B cell (primary cell): Measurements from ENCODE around the gene PLEKHG4B. TPM values are rescaled to one million over a fixed set of nuclear protein-coding genes. Genes with fewer than 3 reads are reported as not detected.

Experiments used
- ATAC-seq: fragments of 200-7000 bp; cut with Tn5 transposase; one replicate; pipeline ENCODE4 v1.10.0; 2021; ENCODE audit warnings: low read depth, mild to moderate bottlenecking, moderate number of reproducible peaks, moderate library complexity
- CTCF ChIA-PET: fragments of 350-600 bp; sonication (Branson Sonifier 250); formaldehyde crosslinking; loops from one replicate; lab custom pipeline; 2021; ENCODE audit warnings: antibody characterized with exemption, inconsistent platforms; lab: Charles Lee
- POLR2A ChIA-PET: fragments of 350-600 bp; sonication (Branson Sonifier 250); formaldehyde crosslinking; loops from one replicate; lab custom pipeline; 2021; ENCODE audit warnings: antibody characterized with exemption; lab: Charles Lee
- DNase-seq: peaks from one replicate; pipeline ENCODE4 v3.0.0; 2013
- H2AFZ ChIP-seq: 2 replicates; pipeline ENCODE4 v1.6.1; 2012; ENCODE audit warnings: mild to moderate bottlenecking, low read depth, low read length; ENCODE audit not compliant: insufficient read depth, poor library complexity, severe bottlenecking
- H3K27ac ChIP-seq, 2 donors: 1 replicate in 1 of 2; 2 replicates in 1 of 2; pipeline ENCODE4 v1.5.1; 2012 to 2013; ENCODE audit warnings: low read length in 2 of 2, mild to moderate bottlenecking in 2 of 2, moderate library complexity in 1 of 2
- H3K27me3 ChIP-seq, 4 experiments: fragments of 200-600 bp in 1 of 4; sonication (generic) in 1 of 4; replicated peaks in 1 of 4; 1 replicate in 2 of 4; 2 replicates in 2 of 4; pipeline versions ENCODE4 v1.6.1 to v1.7.0; 2013 to 2016; ENCODE audit warnings: low read length in 3 of 4, mild to moderate bottlenecking in 2 of 4, mixed read lengths in 1 of 4, moderate library complexity in 1 of 4; ENCODE audit not compliant: insufficient read depth in 4 of 4, control insufficient read depth in 3 of 4; ENCODE audit errors: control extremely low read depth in 1 of 4
- H3K36me3 ChIP-seq, 2 experiments: replicated peaks in 1 of 2; 1 replicate in 1 of 2; 2 replicates in 1 of 2; pipeline versions ENCODE4 v1.6.1 to v1.7.1; 2013; ENCODE audit warnings: low read length in 1 of 2; ENCODE audit not compliant: insufficient read depth in 2 of 2, control insufficient read depth in 1 of 2; ENCODE audit errors: control extremely low read depth in 1 of 2, extremely low read depth in 1 of 2
- H3K4me1 ChIP-seq, 2 donors: fragments of 200-600 bp in 1 of 2; sonication (generic) in 1 of 2; 1 replicate in 1 of 2; 2 replicates in 1 of 2; pipeline versions ENCODE4 v1.5.1 to v1.6.1; 2013 to 2017; ENCODE audit warnings: low read length in 2 of 2; ENCODE audit not compliant: control insufficient read depth in 2 of 2, insufficient read depth in 2 of 2
- H3K4me2 ChIP-seq: replicated peaks from 2 replicates; pipeline ENCODE3; 2012; ENCODE audit warnings: mild to moderate bottlenecking, low read depth, low read length; ENCODE audit not compliant: poor library complexity, severe bottlenecking
- H3K4me3 ChIP-seq, 5 experiments: fragments of 200-600 bp in 1 of 5; sonication (generic) in 1 of 5; 1 replicate in 3 of 5; 2 replicates in 2 of 5; pipeline versions ENCODE4 v1.5.1 to v1.7.0; 2011 to 2016; ENCODE audit warnings: low read length in 4 of 5, mild to moderate bottlenecking in 4 of 5, low read depth in 2 of 5, control low read depth in 1 of 5, moderate library complexity in 1 of 5; ENCODE audit not compliant: insufficient read depth in 1 of 5; ENCODE audit errors: control extremely low read depth in 1 of 5, extremely low read depth in 1 of 5
- H3K79me2 ChIP-seq: fragments of 200-600 bp; sonication (generic); one replicate; pipeline ENCODE4 v1.6.0; 2016; ENCODE audit warnings: low read length; ENCODE audit not compliant: control insufficient read depth, insufficient read depth
- H3K9ac ChIP-seq: fragments of 200-600 bp; sonication (generic); 2 replicates; pipeline ENCODE4 v1.6.1; 2017; ENCODE audit warnings: mild to moderate bottlenecking, low read length, moderate library complexity
- H3K9me3 ChIP-seq, 3 donors: one replicate each; pipeline versions ENCODE4 v1.6.1 to v1.7.1; 2013; ENCODE audit warnings: low read length in 2 of 3; ENCODE audit not compliant: control insufficient read depth in 2 of 3, insufficient read depth in 1 of 3; ENCODE audit errors: control extremely low read depth in 1 of 3
- H4K20me1 ChIP-seq: 2 replicates; pipeline ENCODE4 v1.6.0; 2012; ENCODE audit warnings: mild to moderate bottlenecking, low read length; ENCODE audit not compliant: insufficient read depth, control insufficient read depth, poor library complexity, severe bottlenecking
- H3K27ac Mint-ChIP-seq: one replicate; pipeline ENCODE4 v1.8.0; 2021; ENCODE audit warnings: mixed read lengths
- H3K27me3 Mint-ChIP-seq: one replicate; pipeline ENCODE4 v1.8.0; 2021; ENCODE audit warnings: mixed read lengths
- H3K4me1 Mint-ChIP-seq: one replicate; pipeline ENCODE4 v1.8.0; 2021; ENCODE audit warnings: mixed read lengths
- H3K4me3 Mint-ChIP-seq: one replicate; pipeline ENCODE4 v1.8.0; 2021; ENCODE audit warnings: mixed read lengths
- H3K9me3 Mint-ChIP-seq: one replicate; pipeline ENCODE4 v1.8.0; 2022; ENCODE audit warnings: mixed read lengths; ENCODE audit not compliant: insufficient read depth
- CTCF ChIP-seq: fragments of 200-600 bp; IDR thresholded peaks from one replicate; pipeline ENCODE4 v1.8.0; 2022; ENCODE audit warnings: antibody characterized with exemption, mild to moderate bottlenecking
- EZH2 ChIP-seq: IDR thresholded peaks from 2 replicates; pipeline ENCODE4 v1.6.1; 2012; ENCODE audit warnings: borderline replicate concordance, low read depth, mild to moderate bottlenecking, moderate library complexity, low read length; ENCODE audit not compliant: insufficient read depth, poor library complexity, severe bottlenecking
- WGBS: methylation state at CpG from one replicate; pipeline ENCODE4 v1.1.5; 2013; ENCODE audit warnings: missing lambda C conversion rate; ENCODE audit not compliant: insufficient coverage; 5-methylcytosine and 5-hydroxymethylcytosine counted together
- intact Hi-C: fragments of 100-400 bp; cut with micrococcal nuclease; formaldehyde crosslinking; loops from one replicate; pipeline ENCODE4 v1.10.0; 2022
- polyA plus RNA-seq: library from polyadenylated mRNA; depleted of rRNA; stranded (reverse); fragments of >200 nt; gene quantifications from 2 replicates; pipeline ENCODE4 v1.2.3, GENCODE V29; 2012
- total RNA-seq, 2 donors: library from RNA; stranded (reverse); fragments of 120-200 nt in 1 of 2; gene quantifications; 1 replicate in 1 of 2; 2 replicates in 1 of 2; pipeline versions ENCODE4 v1.2.3 to v1.2.4, GENCODE V29; 2013 to 2022

PLEKHG4B gene
- total and polyA plus RNA-seq, 2 donors (not counting 1 experiment from before 2014, with no cell fraction given) = not detected

GRCh38 chr5:187617-188451, 95.9 kb downstream of the PLEKHG4B start:
- H3K4me1 ChIP-seq = peaks cover 16 to 19% of the 10 kb centered on the region in 2 donors
- no peaks in the 10 kb centered on the region for H3K79me2 ChIP-seq
- H3K36me3 ChIP-seq = no peaks in the 10 kb centered on the region
- H3K4me3 Mint-ChIP-seq = peak overlapping the region; percentile 56
- TF ChIP-seq CTCF (no peak), EZH2 (no peak)
- intact Hi-C loops = loop anchor here (1.0 kb wide), 2 partner anchors 30 to 243 kb away; partner anchors contain the start of genes CCDC127 and SDHA
- no peaks in the 10 kb centered on the region for H4K20me1 ChIP-seq
- peak; percentile 26 for DNase-seq
- peaks cover 16% of the 10 kb centered on the region for H3K27me3 Mint-ChIP-seq
- H3K9ac ChIP-seq = no peak overlapping the region
- no peak for ATAC-seq
- no peaks in the 10 kb centered on the region for H3K9me3 Mint-ChIP-seq
- ChIA-PET POLR2A (no interaction called here), CTCF (interaction anchor here (0.6 to 2.6 kb wide), 13 partner anchors 9 to 717 kb away, joined by 3 to 19 read pairs (median 4); partner anchors contain the start of genes AHRR, CCDC127 and SDHA)
- H3K27ac ChIP-seq = no peak overlapping the region
- H2AFZ ChIP-seq = peak overlapping the region; percentile 43
- H3K27ac Mint-ChIP-seq = no peak overlapping the region
- peaks cover 0 to 29% (median 2%) of the 10 kb centered on the region in 4 experiments for H3K27me3 ChIP-seq
- peak overlapping the region; percentile 62 for H3K4me2 ChIP-seq
- peaks cover 21% of the 10 kb centered on the region for H3K4me1 Mint-ChIP-seq
- WGBS = 80% methylated on average over 20 of the region's 21 CpGs
- no peak overlapping the region for H3K4me3 ChIP-seq
- no peaks in the 10 kb centered on the region for H3K9me3 ChIP-seq
